Hepatocyte (in vitro differentiated cells): Measurements from ENCODE around the gene VSIG8.

Experiments
- EZH2 ChIP-seq: fragments of 200-600 bp; sonication (generic); IDR thresholded peaks from 2 replicates; pipeline ENCODE4 v1.6.1; 2016; ENCODE audit warnings: antibody characterized with exemption, mild to moderate bottlenecking, borderline replicate concordance
- EZH2phosphoT487 ChIP-seq: fragments of 200-600 bp; sonication (generic); IDR thresholded peaks from one replicate; pipeline ENCODE4 v1.6.1; 2018; ENCODE audit warnings: antibody characterized with exemption, mild to moderate bottlenecking, low read depth, moderate library complexity; ENCODE audit not compliant: unreplicated experiment, severe bottlenecking
- TF ChIP-seq, protein P1 (sequence below): fragments of 200-600 bp; sonication (generic); IDR thresholded peaks from 2 replicates; pipeline ENCODE4 v1.5.1; 2016; ENCODE audit warnings: antibody characterized with exemption, mild to moderate bottlenecking; ENCODE audit not compliant: poor library complexity

DNA sequence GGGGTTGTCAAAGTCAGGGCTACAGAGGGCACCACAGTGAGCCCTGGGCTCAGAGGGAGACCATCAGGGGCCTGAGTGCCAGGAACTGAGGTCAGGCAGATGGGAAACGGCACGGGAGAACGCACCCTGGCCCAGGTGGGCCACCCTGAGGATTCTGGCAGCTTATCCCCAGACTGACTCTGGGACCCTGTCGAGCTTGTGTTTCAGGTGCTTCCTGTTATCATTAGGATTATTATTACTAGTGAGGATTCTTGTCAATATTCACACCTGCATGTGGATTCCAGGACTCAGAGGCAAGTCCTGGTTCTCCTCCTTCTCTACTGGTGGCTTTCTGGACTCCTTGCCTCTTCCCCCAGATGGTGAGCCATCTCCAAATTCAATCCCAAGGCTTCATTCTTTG lies 15.2 kb downstream of the VSIG8 start:
- TF ChIP-seq, protein P1, sequence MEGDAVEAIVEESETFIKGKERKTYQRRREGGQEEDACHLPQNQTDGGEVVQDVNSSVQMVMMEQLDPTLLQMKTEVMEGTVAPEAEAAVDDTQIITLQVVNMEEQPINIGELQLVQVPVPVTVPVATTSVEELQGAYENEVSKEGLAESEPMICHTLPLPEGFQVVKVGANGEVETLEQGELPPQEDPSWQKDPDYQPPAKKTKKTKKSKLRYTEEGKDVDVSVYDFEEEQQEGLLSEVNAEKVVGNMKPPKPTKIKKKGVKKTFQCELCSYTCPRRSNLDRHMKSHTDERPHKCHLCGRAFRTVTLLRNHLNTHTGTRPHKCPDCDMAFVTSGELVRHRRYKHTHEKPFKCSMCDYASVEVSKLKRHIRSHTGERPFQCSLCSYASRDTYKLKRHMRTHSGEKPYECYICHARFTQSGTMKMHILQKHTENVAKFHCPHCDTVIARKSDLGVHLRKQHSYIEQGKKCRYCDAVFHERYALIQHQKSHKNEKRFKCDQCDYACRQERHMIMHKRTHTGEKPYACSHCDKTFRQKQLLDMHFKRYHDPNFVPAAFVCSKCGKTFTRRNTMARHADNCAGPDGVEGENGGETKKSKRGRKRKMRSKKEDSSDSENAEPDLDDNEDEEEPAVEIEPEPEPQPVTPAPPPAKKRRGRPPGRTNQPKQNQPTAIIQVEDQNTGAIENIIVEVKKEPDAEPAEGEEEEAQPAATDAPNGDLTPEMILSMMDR = no peak
- TF ChIP-seq EZH2 (no peak), EZH2phosphoT487 (no peak)
